H54 (cell line): ENCODE measurements around the gene CHKB.

Experiments
- DNase-seq: peaks from one replicate; pipeline ENCODE4 v3.0.0; 2011; ENCODE audit warnings: low spot score, mixed read lengths; ENCODE audit not compliant: insufficient read length
- FAIRE-seq: peaks from 3 replicates; lab custom pipeline; 2011; peaks lifted over from hg19 to GRCh38; lab: Jason Lieb, UNC
- POLR2A ChIP-seq: IDR thresholded peaks from 2 replicates; pipeline ENCODE4 v1.6.1; 2011; ENCODE audit warnings: low read depth, mild to moderate bottlenecking, low read length

Gene CHKB

GRCh38 chr22:50597097-50597496 lies 14.4 kb upstream of the CHKB start:
- TF ChIP-seq POLR2A: no peak
- FAIRE-seq (no peak), DNase-seq (no peak)

GRCh38 chr22:50595189-50595588 lies 12.5 kb upstream of the CHKB start:
- FAIRE-seq: no peak
- no peak for TF ChIP-seq POLR2A
- no peak for DNase-seq

- FAIRE-seq (no peak), DNase-seq (no peak)
- no peak for TF ChIP-seq POLR2A
These were observed 4.8 kb upstream of the CHKB start for GRCh38 chr22:50587407-50587806.

- DNase-seq (no peak), FAIRE-seq (no peak)
- TF ChIP-seq POLR2A: no peak
These were observed 3.8 kb upstream of the CHKB start for GRCh38 chr22:50586416-50586815.

GRCh38 chr22:50585781-50586180 lies 3.1 kb upstream of the CHKB start:
- DNase-seq: no peak
- no peak for TF ChIP-seq POLR2A
- FAIRE-seq: no peak

- FAIRE-seq (no peak), DNase-seq (no peak)
- no peak for TF ChIP-seq POLR2A
These were observed 2.6 kb upstream of the CHKB start for GRCh38 chr22:50585238-50585637.

- DNase-seq: no peak
- TF ChIP-seq POLR2A: no peak
- FAIRE-seq: no peak
These were observed 1.8 kb upstream of the CHKB start for GRCh38 chr22:50584106-50585096.

- no peak for FAIRE-seq
- no peak for DNase-seq
- TF ChIP-seq POLR2A: no peak
These were observed 729 bp upstream of the CHKB start for GRCh38 chr22:50583294-50583861.

GRCh38 chr22:50581950-50582492 lies 628 bp downstream of the CHKB start:
- TF ChIP-seq POLR2A: no peak
- DNase-seq: no peak
- FAIRE-seq: no peak

- no peak for TF ChIP-seq POLR2A
- no peak for DNase-seq
- no peak for FAIRE-seq
These were observed 1.4 kb downstream of the CHKB start for GRCh38 chr22:50581031-50581949.

- DNase-seq: no peak
- FAIRE-seq: no peak
- no peak for TF ChIP-seq POLR2A
These were observed 2.9 kb downstream of the CHKB start for GRCh38 chr22:50579752-50580151.

GRCh38 chr22:50578776-50579310 lies 3.8 kb downstream of the CHKB start:
- TF ChIP-seq POLR2A: no peak
- FAIRE-seq (no peak), DNase-seq (no peak)
